Upper lobe of left lung (tissue), 6 donors: ENCODE measurements around the gene SIDT2. TPM values are rescaled to one million over a fixed set of nuclear protein-coding genes. Genes with fewer than 3 reads are reported as not detected.
A peak's percentile ranks its signal among the peaks of the same experiment; 100 is the strongest.

Source experiments
- ATAC-seq, 2 donors: fragments of 200-7000 bp; cut with Tn5 transposase; one replicate each; pipeline ENCODE4 v1.9.1; 2022; ENCODE audit warnings: mild to moderate bottlenecking in 2 of 2, moderate library complexity in 2 of 2; ENCODE audit not compliant: low FRiP score in 2 of 2
- DNase-seq, 2 donors: peaks; one replicate each; pipeline ENCODE4 v3.0.0-alpha.2; 2019 to 2020
- H3K27ac ChIP-seq, 4 donors: fragments of 200-600 bp; sonication (generic); one replicate each; pipeline ENCODE4 v1.5.1; 2016 to 2019
- H3K27me3 ChIP-seq, 4 donors: fragments of 200-600 bp; sonication (generic); one replicate each; pipeline ENCODE4 v1.5.1; 2017 to 2019
- H3K36me3 ChIP-seq, 4 donors: fragments of 200-600 bp; sonication (generic); one replicate each; pipeline ENCODE4 v1.5.1; 2016 to 2019
- H3K4me1 ChIP-seq, 4 donors: fragments of 200-600 bp; sonication (generic); one replicate each; pipeline ENCODE4 v1.5.1; 2018 to 2019
- H3K4me3 ChIP-seq, 4 donors: fragments of 200-600 bp; sonication (generic); one replicate each; pipeline ENCODE4 v1.5.1; 2017 to 2019; ENCODE audit warnings: mild to moderate bottlenecking in 2 of 4, moderate library complexity in 1 of 4
- H3K9me3 ChIP-seq, 4 donors: fragments of 200-600 bp; sonication (generic); one replicate each; pipeline ENCODE4 v1.5.1; 2018 to 2019
- EP300 ChIP-seq, 4 donors: sonication (generic); formaldehyde crosslinking; IDR thresholded peaks; one replicate each; pipeline ENCODE4 v1.5.1; 2017; ENCODE audit warnings: antibody characterized with exemption in 4 of 4, control low read depth in 2 of 4
- POLR2A ChIP-seq, 4 donors: fragments of 450-650 bp; IDR thresholded peaks; one replicate each; pipeline ENCODE4 v1.5.1; 2016 to 2017; ENCODE audit warnings: antibody characterized with exemption in 4 of 4, mild to moderate bottlenecking in 2 of 4
- POLR2AphosphoS5 ChIP-seq, 2 donors: sonication (generic); formaldehyde crosslinking; IDR thresholded peaks; one replicate each; pipeline ENCODE4 v1.5.1; 2017; ENCODE audit warnings: antibody characterized with exemption in 2 of 2
- WGBS, 2 donors: methylation state at CpG; one replicate each; pipeline ENCODE4 v1.1.5; 2017 to 2018; 5-methylcytosine and 5-hydroxymethylcytosine counted together
- total RNA-seq, 6 donors: library from RNA; depleted of rRNA in 4 of 6; stranded (reverse); fragments of >200 nt in 4 of 6; gene quantifications; one replicate each; pipeline versions ENCODE4 v1.1.0 to v1.2.1, GENCODE V29; 2016 to 2021
- TF ChIP-seq, protein P1 (sequence below), 6 experiments: fragments of 450-650 bp in 4 of 6; fragments of 200-600 bp in 2 of 6; sonication (generic) in 2 of 6; IDR thresholded peaks; one replicate each; pipeline ENCODE4 v1.5.1; 2016 to 2019; ENCODE audit warnings: antibody characterized with exemption in 6 of 6
- donor health status: DM: no; HTN: no; CAD: no; lungs with moderate emphysema.
- donor health status: DM: no; HTN: yes; CAD: no; lungs with severe emphysema.

The SIDT2 gene
- total RNA-seq, 6 donors from 2014 or later, result 62.8 to 287 (median 153) TPM

- ATAC-seq, result no peak
- H3K27ac ChIP-seq, result peak overlapping the region in 2 of 4 donors; percentile 54 to 60
These were observed 17.7 kb upstream of the SIDT2 start for GRCh38 chr11:117160826-117161225.

GRCh38 chr11:117166491-117166890, 12.1 kb upstream of the SIDT2 start:
- Histone ChIP-seq H3K27ac (no peak overlapping the region), H3K9me3 (no peaks in the 10 kb centered on the region), H3K4me1 (peaks cover 0 to 4% (median 0%) of the 10 kb centered on the region in 4 donors), H3K27me3 (no peaks in the 10 kb centered on the region), H3K36me3 (peaks cover 24 to 100% (median 63%) of the 10 kb centered on the region in 4 donors), H3K4me3 (no peak overlapping the region)
- 54 to 69% methylated on average over 1 of the region's 1 CpG for WGBS, 2 donors
- TF ChIP-seq, protein P1, sequence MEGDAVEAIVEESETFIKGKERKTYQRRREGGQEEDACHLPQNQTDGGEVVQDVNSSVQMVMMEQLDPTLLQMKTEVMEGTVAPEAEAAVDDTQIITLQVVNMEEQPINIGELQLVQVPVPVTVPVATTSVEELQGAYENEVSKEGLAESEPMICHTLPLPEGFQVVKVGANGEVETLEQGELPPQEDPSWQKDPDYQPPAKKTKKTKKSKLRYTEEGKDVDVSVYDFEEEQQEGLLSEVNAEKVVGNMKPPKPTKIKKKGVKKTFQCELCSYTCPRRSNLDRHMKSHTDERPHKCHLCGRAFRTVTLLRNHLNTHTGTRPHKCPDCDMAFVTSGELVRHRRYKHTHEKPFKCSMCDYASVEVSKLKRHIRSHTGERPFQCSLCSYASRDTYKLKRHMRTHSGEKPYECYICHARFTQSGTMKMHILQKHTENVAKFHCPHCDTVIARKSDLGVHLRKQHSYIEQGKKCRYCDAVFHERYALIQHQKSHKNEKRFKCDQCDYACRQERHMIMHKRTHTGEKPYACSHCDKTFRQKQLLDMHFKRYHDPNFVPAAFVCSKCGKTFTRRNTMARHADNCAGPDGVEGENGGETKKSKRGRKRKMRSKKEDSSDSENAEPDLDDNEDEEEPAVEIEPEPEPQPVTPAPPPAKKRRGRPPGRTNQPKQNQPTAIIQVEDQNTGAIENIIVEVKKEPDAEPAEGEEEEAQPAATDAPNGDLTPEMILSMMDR (IDR thresholded peaks at IDR 0.05), result no peak
- TF ChIP-seq EP300 (IDR thresholded peaks at IDR 0.05), result no peak
- no peak for TF ChIP-seq POLR2AphosphoS5 (IDR thresholded peaks at IDR 0.05)
- no peak for TF ChIP-seq POLR2A (IDR thresholded peaks at IDR 0.05)
- ATAC-seq (no peak), DNase-seq (no peak)

More at GRCh38 chr11:117160826-117161225, 17.7 kb upstream of the SIDT2 start:
- WGBS, 2 donors, result 45 to 62% methylated on average over 2 of the region's 2 CpGs
- Histone ChIP-seq H3K4me1 (peaks cover 16 to 24% (median 19%) of the 10 kb centered on the region in 4 donors), H3K9me3 (no peaks in the 10 kb centered on the region), H3K36me3 (peaks cover 29 to 82% (median 41%) of the 10 kb centered on the region in 4 donors), H3K4me3 (no peak overlapping the region), H3K27me3 (no peaks in the 10 kb centered on the region)
- TF ChIP-seq, protein P1 (IDR thresholded peaks at IDR 0.05), result no peak
- TF ChIP-seq POLR2AphosphoS5 (IDR thresholded peaks at IDR 0.05) (no peak), POLR2A (IDR thresholded peaks at IDR 0.05) (no peak), EP300 (IDR thresholded peaks at IDR 0.05) (no peak)
- DNase-seq, result no peak

GRCh38 chr11:117169736-117170135, 8.8 kb upstream of the SIDT2 start:
- 93% methylated on average over 2 of the region's 2 CpGs for WGBS, 2 donors
- peaks cover 9 to 15% (median 9%) of the 10 kb centered on the region in 4 donors for H3K4me1 ChIP-seq
- no peaks in the 10 kb centered on the region for H3K27me3 ChIP-seq
- no peak overlapping the region for H3K4me3 ChIP-seq
- TF ChIP-seq EP300 (IDR thresholded peaks at IDR 0.05) (no peak), POLR2AphosphoS5 (IDR thresholded peaks at IDR 0.05) (no peak), POLR2A (IDR thresholded peaks at IDR 0.05) (no peak)
- TF ChIP-seq, protein P1 (IDR thresholded peaks at IDR 0.05), result no peak
- ATAC-seq, result no peak
- no peak for DNase-seq
- H3K27ac ChIP-seq, result no peak overlapping the region
- H3K9me3 ChIP-seq, result no peaks in the 10 kb centered on the region
- peaks cover 6 to 73% (median 32%) of the 10 kb centered on the region in 4 donors for H3K36me3 ChIP-seq

GRCh38 chr11:117170210-117170609, 8.3 kb upstream of the SIDT2 start:
- TF ChIP-seq EP300 (IDR thresholded peaks at IDR 0.05) (no peak), POLR2A (IDR thresholded peaks at IDR 0.05) (no peak), POLR2AphosphoS5 (IDR thresholded peaks at IDR 0.05) (no peak)
- TF ChIP-seq, protein P1 (IDR thresholded peaks at IDR 0.05), result no peak
- Histone ChIP-seq H3K4me1 (peaks cover 9 to 15% (median 9%) of the 10 kb centered on the region in 4 donors), H3K9me3 (no peaks in the 10 kb centered on the region), H3K27me3 (no peaks in the 10 kb centered on the region), H3K4me3 (no peak overlapping the region), H3K36me3 (peaks cover 4 to 68% (median 28%) of the 10 kb centered on the region in 4 donors), H3K27ac (no peak overlapping the region)
- no peak for DNase-seq
- no peak for ATAC-seq
- WGBS, 2 donors, result 87 to 93% methylated on average over 9 of the region's 9 CpGs

- DNase-seq (no peak), ATAC-seq (no peak)
- Histone ChIP-seq H3K4me1 (peaks cover 9 to 13% (median 9%) of the 10 kb centered on the region in 4 donors), H3K4me3 (no peak overlapping the region), H3K9me3 (no peaks in the 10 kb centered on the region), H3K36me3 (peaks cover 0 to 60% (median 21%) of the 10 kb centered on the region in 4 donors), H3K27ac (no peak overlapping the region), H3K27me3 (no peaks in the 10 kb centered on the region)
- WGBS, 2 donors, result 87 to 93% methylated on average over 2 of the region's 2 CpGs
- TF ChIP-seq POLR2A (IDR thresholded peaks at IDR 0.05) (no peak), POLR2AphosphoS5 (IDR thresholded peaks at IDR 0.05) (no peak), EP300 (IDR thresholded peaks at IDR 0.05) (no peak)
- TF ChIP-seq, protein P1 (IDR thresholded peaks at IDR 0.05), result no peak
These were observed 7.5 kb upstream of the SIDT2 start for GRCh38 chr11:117171007-117171403.
